H9 (cell line): Measurements from ENCODE around the gene PUDP. TPM values are rescaled to one million over a fixed set of nuclear protein-coding genes. Genes with fewer than 3 reads are reported as not detected.

ENCODE experiments used
- DNase-seq: peaks from one replicate; pipeline ENCODE4 v3.0.0-alpha.2; 2017
- H2AFZ ChIP-seq: one replicate; pipeline ENCODE4 v1.6.1; 2013; ENCODE audit warnings: mild to moderate bottlenecking, low read length, control low read depth, moderate library complexity
- H2AK5ac ChIP-seq: 2 replicates; pipeline ENCODE4 v1.6.1; 2013; ENCODE audit warnings: low read length, control low read depth, mixed read lengths; ENCODE audit not compliant: insufficient read length
- H2BK120ac ChIP-seq: one replicate; pipeline ENCODE4 v1.6.1; 2013; ENCODE audit warnings: low read depth, mild to moderate bottlenecking, low read length, control low read depth, inconsistent platforms; ENCODE audit not compliant: poor library complexity, severe bottlenecking
- H2BK12ac ChIP-seq: 2 replicates; pipeline ENCODE4 v1.6.1; 2013; ENCODE audit warnings: low read length, control low read depth, mixed read lengths, low read depth; ENCODE audit not compliant: insufficient read length
- H2BK15ac ChIP-seq: 2 replicates; pipeline ENCODE4 v1.6.1; 2013; ENCODE audit warnings: low read depth, low read length, control low read depth
- H2BK20ac ChIP-seq: one replicate; pipeline ENCODE4 v1.6.1; 2013; ENCODE audit warnings: low read depth, mild to moderate bottlenecking, low read length, control low read depth, inconsistent platforms; ENCODE audit not compliant: poor library complexity, severe bottlenecking
- H2BK5ac ChIP-seq: 2 replicates; pipeline ENCODE4 v1.6.1; 2013; ENCODE audit warnings: low read length, control low read depth, mixed read lengths; ENCODE audit not compliant: insufficient read length
- H3K14ac ChIP-seq: 2 replicates; pipeline ENCODE4 v1.6.1; 2013; ENCODE audit warnings: low read length, control low read depth; ENCODE audit not compliant: insufficient read depth
- H3K18ac ChIP-seq: 2 replicates; pipeline ENCODE4 v1.6.1; 2013; ENCODE audit warnings: low read depth, mild to moderate bottlenecking, mixed read lengths, low read length, control low read depth; ENCODE audit not compliant: insufficient read length
- H3K23ac ChIP-seq: 2 replicates; pipeline ENCODE4 v1.6.1; 2013; ENCODE audit warnings: low read length, control low read depth, mixed read lengths, low read depth; ENCODE audit not compliant: insufficient read length
- H3K23me2 ChIP-seq: 2 replicates; pipeline ENCODE4 v1.6.1; 2013; ENCODE audit warnings: low read depth, mild to moderate bottlenecking, mixed read lengths, low read length, control low read depth; ENCODE audit not compliant: insufficient read length, poor library complexity, severe bottlenecking
- H3K27ac ChIP-seq: 2 replicates; pipeline ENCODE4 v1.5.1; 2013; ENCODE audit warnings: low read length, control low read depth, mixed read lengths, low read depth; ENCODE audit not compliant: insufficient read length
- H3K27me3 ChIP-seq: 2 replicates; pipeline ENCODE4 v1.6.1; 2013; ENCODE audit warnings: low read length, control low read depth, inconsistent platforms; ENCODE audit not compliant: insufficient read depth
- H3K4ac ChIP-seq: 2 replicates; pipeline ENCODE4 v1.6.1; 2013; ENCODE audit warnings: low read depth, mild to moderate bottlenecking, control low read depth, inconsistent platforms, low read length, moderate library complexity
- H3K4me1 ChIP-seq: 2 replicates; pipeline ENCODE4 v1.6.1; 2013; ENCODE audit warnings: low read length, control low read depth, inconsistent platforms; ENCODE audit not compliant: insufficient read depth
- H3K4me2 ChIP-seq: 2 replicates; pipeline ENCODE4 v1.6.1; 2013; ENCODE audit warnings: low read length, control low read depth, mixed read lengths; ENCODE audit not compliant: insufficient read length, insufficient read depth
- H3K56ac ChIP-seq: 2 replicates; pipeline ENCODE4 v1.6.1; 2013; ENCODE audit warnings: low read depth, mild to moderate bottlenecking, mixed read lengths, low read length, control low read depth; ENCODE audit not compliant: insufficient read length
- H3K79me1 ChIP-seq: 2 replicates; pipeline ENCODE4 v1.6.1; 2013; ENCODE audit warnings: low read depth, mild to moderate bottlenecking, moderate library complexity, low read length, control low read depth, inconsistent platforms; ENCODE audit not compliant: insufficient read depth, poor library complexity, severe bottlenecking
- H3K79me2 ChIP-seq: 2 replicates; pipeline ENCODE4 v1.6.1; 2013; ENCODE audit warnings: low read length, control low read depth, inconsistent platforms; ENCODE audit not compliant: insufficient read depth
- H3K9ac ChIP-seq: 2 replicates; pipeline ENCODE4 v1.6.1; 2013; ENCODE audit warnings: low read length, control low read depth, mixed read lengths; ENCODE audit not compliant: insufficient read length; ENCODE audit errors: extremely low read depth
- H3K9me3 ChIP-seq: one replicate; pipeline ENCODE4 v1.6.1; 2013; ENCODE audit warnings: low read depth, low read length, inconsistent platforms; ENCODE audit not compliant: control insufficient read depth
- H3T11ph ChIP-seq: one replicate; pipeline ENCODE4 v1.6.1; 2013; ENCODE audit warnings: mild to moderate bottlenecking, low read length, control low read depth, inconsistent platforms
- H4K20me1 ChIP-seq: one replicate; pipeline ENCODE4 v1.6.1; 2013; ENCODE audit not compliant: control insufficient read depth, insufficient read length, insufficient read depth
- H4K5ac ChIP-seq: 2 replicates; pipeline ENCODE4 v1.6.1; 2013; ENCODE audit warnings: low read depth, mild to moderate bottlenecking, mixed read lengths, low read length, control low read depth; ENCODE audit not compliant: insufficient read length
- H4K8ac ChIP-seq: replicated peaks from 2 replicates; pipeline ENCODE4 v1.6.1; 2013; ENCODE audit warnings: low read length, control low read depth, mixed read lengths, low read depth; ENCODE audit not compliant: insufficient read length
- H4K91ac ChIP-seq: 2 replicates; pipeline ENCODE4 v1.6.1; 2013; ENCODE audit warnings: low read depth, mild to moderate bottlenecking, moderate library complexity, mixed read lengths, low read length, control low read depth; ENCODE audit not compliant: insufficient read length
- H3K27ac Mint-ChIP-seq, 3 experiments: 2 replicates in 2 of 3; 3 replicates in 1 of 3; pipeline ENCODE4 v1.8.0; 2020 to 2021; ENCODE audit warnings: mixed read lengths in 3 of 3, mild to moderate bottlenecking in 1 of 3, moderate library complexity in 1 of 3
- H3K27me3 Mint-ChIP-seq: 2 replicates; pipeline ENCODE4 v1.8.0; 2021; ENCODE audit warnings: low read depth, mild to moderate bottlenecking, moderate library complexity, mixed read lengths
- H3K36me3 Mint-ChIP-seq, 3 experiments: 2 replicates in 2 of 3; 3 replicates in 1 of 3; pipeline ENCODE4 v1.8.0; 2020 to 2021; ENCODE audit warnings: low read depth in 3 of 3, mixed read lengths in 3 of 3; ENCODE audit not compliant: insufficient read depth in 1 of 3
- H3K4me1 Mint-ChIP-seq, 2 experiments: 2 replicates each; pipeline ENCODE4 v1.8.0; 2020; ENCODE audit warnings: mixed read lengths in 2 of 2
- H3K4me3 Mint-ChIP-seq, 2 experiments: 2 replicates in 1 of 2; 3 replicates in 1 of 2; pipeline ENCODE4 v1.8.0; 2020 to 2021; ENCODE audit warnings: mild to moderate bottlenecking in 2 of 2, mixed read lengths in 2 of 2, moderate library complexity in 1 of 2
- H3K9me3 Mint-ChIP-seq, 2 experiments: 2 replicates in 1 of 2; 3 replicates in 1 of 2; pipeline ENCODE4 v1.8.0; 2020; ENCODE audit warnings: mild to moderate bottlenecking in 2 of 2, mixed read lengths in 2 of 2, moderate library complexity in 1 of 2
- CTCF ChIP-seq: fragments of 200-600 bp; sonication (generic); conservative IDR thresholded peaks from 3 replicates; pipeline ENCODE4 v1.8.0; 2021; ENCODE audit warnings: antibody characterized with exemption, mild to moderate bottlenecking
- WGBS: extraction: QIAGEN DNeasy Blood & Tissue Kit; methylation state at CpG from one replicate; pipeline ENCODE4 v1.1.7; 2013; ENCODE audit warnings: missing lambda C conversion rate, low lambda C conversion rate, mixed read lengths; ENCODE audit not compliant: insufficient read length; ENCODE audit errors: extremely low coverage; 5-methylcytosine and 5-hydroxymethylcytosine counted together
- total RNA-seq: library from RNA; stranded (reverse); gene quantifications from 2 replicates; pipeline ENCODE4 v1.2.1, GENCODE V29; 2021

Gene PUDP
- total RNA-seq, 1 experiment from 2014 or later: 46.3 TPM

- Histone ChIP-seq H3K4me2 (no peak overlapping the region), H2BK5ac (no peak overlapping the region), H3K27ac (no peak overlapping the region), H3T11ph (no peak overlapping the region), H3K4me1 (no peaks in the 10 kb centered on the region), H3K56ac (no peak overlapping the region), H3K14ac (no peak overlapping the region), H3K9ac (no peak overlapping the region), H4K8ac (no peak overlapping the region), H4K5ac (no peak overlapping the region), H4K91ac (no peak overlapping the region), H2AK5ac (no peak overlapping the region), H2BK20ac (no peak overlapping the region), H3K23ac (no peak overlapping the region), H3K23me2 (no peaks in the 10 kb centered on the region), H4K20me1 (no peaks in the 10 kb centered on the region), H2AFZ (no peak overlapping the region), H3K27me3 (no peaks in the 10 kb centered on the region), H3K9me3 (no peaks in the 10 kb centered on the region), H3K18ac (no peak overlapping the region), H2BK12ac (no peak overlapping the region), H2BK15ac (no peak overlapping the region), H3K79me2 (peaks cover 1% of the 10 kb centered on the region; the same call in 1 of the 2 replicates), H2BK120ac (no peak overlapping the region), H3K4ac (no peak overlapping the region), H3K79me1 (no peaks in the 10 kb centered on the region)
- no peaks in the 10 kb centered on the region for H3K27me3 Mint-ChIP-seq
- no peak for DNase-seq
- H3K27ac Mint-ChIP-seq: no peak overlapping the region; a peak in 1 of 7 replicates
- H3K36me3 Mint-ChIP-seq: peaks cover 0 to 13% (median 3%) of the 10 kb centered on the region in 3 experiments; a peak in 2 of 7 replicates
- no peak overlapping the region for H3K4me3 Mint-ChIP-seq
- H3K9me3 Mint-ChIP-seq: no peaks in the 10 kb centered on the region
- no peak for TF ChIP-seq CTCF
- H3K4me1 Mint-ChIP-seq: no peaks in the 10 kb centered on the region
- no CpG with 5 or more reads among the region's 9 CpGs for WGBS
Observed at GRCh38 chrX:7139202-7140081, 8.5 kb downstream of the PUDP start.
